Measurements from ENCODE around the gene SMYD5.
"Not testable (repeated sequence)": the region's sequence is repeated elsewhere in the genome, so short reads cannot be mapped to it uniquely, and the experiment has no call there.

The SMYD5 gene

DNA sequence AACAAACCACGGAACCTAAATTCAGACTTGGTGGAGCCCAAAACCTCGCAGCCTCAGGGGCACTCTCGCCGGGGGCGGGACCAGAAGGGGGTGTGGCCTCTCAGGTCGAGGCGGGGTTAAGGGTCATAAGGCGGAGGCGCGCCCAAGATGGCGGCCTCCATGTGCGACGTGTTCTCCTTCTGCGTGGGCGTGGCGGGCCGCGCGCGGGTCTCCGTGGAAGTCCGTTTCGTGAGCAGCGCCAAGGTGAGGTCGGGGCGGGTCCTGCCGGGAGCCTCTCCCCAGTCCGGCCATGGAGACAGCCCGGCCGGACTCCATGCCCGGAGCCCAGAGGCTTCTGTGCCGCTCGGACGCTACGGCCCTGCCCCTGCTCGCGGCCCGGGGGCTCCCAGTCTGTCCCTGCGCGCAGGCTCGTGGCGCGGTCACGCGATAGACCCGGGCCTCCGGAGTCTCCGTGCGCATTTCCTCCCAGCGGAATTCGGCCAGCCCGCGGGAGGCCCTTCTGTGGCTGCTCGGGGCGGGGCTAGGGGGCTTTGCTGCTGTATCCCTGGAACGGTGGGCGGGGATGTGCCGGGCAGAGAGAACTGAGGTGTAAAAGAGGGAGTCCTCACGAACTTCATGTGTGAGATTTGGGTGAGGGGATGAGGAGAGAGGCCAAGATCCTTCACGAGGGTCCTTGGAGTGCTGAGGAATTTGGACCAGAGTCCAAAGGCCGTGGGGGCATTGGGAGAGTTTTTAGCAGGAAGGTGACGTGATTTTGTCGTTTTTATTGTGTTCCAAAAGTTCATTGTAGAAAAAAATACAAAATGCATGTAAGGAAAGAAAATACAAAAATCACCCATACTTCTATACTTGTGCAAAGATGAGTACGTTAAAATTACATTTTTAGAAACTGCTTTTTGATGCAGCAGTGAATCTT, at the start of gene SMYD5:
SMYD5 (plus strand) TSS at position 126 of the 916 bp plus-strand sequence; CDS start at position 148, 22 bp downstream.
- POLR2A ChIA-PET, result no interaction called here
- CTCF ChIA-PET, result interaction anchor here (1.7 to 7.6 kb wide), 5 partner anchors 17 to 322 kb away, joined by 8 to 89 read pairs (median 70); partner anchors contain the start of genes CCT7 and PRADC1
- peak; percentile 95 for DNase-seq (ENCODE audit: extremely low spot score)
- TF ChIP-seq CTCF (IDR thresholded peaks at IDR 0.05; ENCODE audit: control extremely low read depth, extremely low read depth, low read depth, missing control alignments), result no peak

DNA sequence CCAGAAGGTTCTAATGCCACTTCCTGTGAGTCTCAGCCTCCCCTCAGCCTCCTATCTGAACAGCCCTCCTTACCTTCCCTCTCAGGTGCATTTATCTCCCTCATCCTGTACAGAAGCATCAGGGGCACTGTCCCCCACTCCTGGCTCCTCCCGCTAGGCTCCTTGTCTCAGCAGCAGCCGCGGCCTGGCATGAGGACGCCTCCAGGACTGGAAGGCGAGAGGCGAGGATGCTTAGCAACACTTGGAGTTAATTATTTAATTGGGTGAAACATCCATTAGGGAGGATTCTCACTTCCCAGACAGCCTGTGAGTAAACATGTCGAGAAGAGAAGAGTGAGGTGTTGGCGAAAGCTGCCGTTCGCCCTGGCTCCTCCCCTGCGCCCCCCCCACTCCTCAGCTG, 48.1 kb upstream of the SMYD5 start:
- POLR2A ChIA-PET; DNase-seq (ENCODE audit: extremely low spot score); CTCF ChIA-PET: not testable (repeated sequence)

DNA sequence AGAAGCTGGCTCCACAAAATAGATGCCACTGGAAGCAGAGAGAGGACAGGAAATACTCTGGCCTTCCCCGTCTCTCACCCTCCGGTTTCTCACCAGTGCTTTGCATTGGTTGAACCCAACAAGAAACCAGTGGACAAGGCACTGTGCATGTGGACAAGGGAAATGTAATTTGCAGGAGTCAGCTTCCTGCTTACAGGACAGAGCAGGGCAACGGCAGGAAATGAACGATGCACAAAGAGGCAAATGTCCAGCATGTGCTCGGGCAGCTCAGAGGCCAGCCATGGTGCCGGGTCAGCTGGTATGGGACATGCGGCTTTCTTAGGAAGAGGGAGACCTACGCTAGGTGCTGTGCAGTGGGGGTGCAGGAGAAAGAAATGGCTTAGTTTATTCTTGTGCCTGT, 47.2 kb upstream of the SMYD5 start:
- CTCF ChIA-PET, result interaction anchor here (1.0 kb wide), 1 partner anchor 10 kb away, joined by 4 read pairs; no protein-coding TSS in a partner anchor
- DNase-seq (ENCODE audit: extremely low spot score); POLR2A ChIA-PET: not testable (repeated sequence)

DNA sequence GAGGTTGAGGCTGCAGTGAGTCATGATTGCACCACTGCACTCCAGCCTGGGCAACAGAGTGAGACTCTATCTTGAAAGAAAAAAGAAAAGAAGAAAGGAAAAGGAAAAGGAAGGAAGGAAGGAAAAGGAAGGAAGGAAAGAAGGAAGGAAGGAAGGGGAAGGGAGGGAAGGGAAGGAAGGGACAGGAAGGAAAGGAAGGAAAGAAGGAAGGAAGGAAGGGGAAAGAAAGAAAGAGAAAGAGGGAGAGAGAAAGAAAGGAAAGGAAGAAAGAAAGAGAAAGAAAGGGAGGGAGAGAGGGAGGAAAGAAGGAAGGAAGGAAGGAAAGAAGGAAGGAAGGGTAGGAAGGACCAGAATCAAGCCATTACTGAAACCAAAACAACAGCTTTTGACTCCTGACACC, 45.7 kb upstream of the SMYD5 start:
- DNase-seq (ENCODE audit: extremely low spot score); POLR2A ChIA-PET: not testable (repeated sequence)
- CTCF ChIA-PET, result interaction anchor here (1.6 to 1.8 kb wide), 2 partner anchors 9 to 84 kb away, joined by 4 to 5 read pairs; no protein-coding TSS in a partner anchor

- CTCF ChIA-PET; POLR2A ChIA-PET; DNase-seq (ENCODE audit: extremely low spot score): not testable (repeated sequence)
These were observed 43.7 kb upstream of the SMYD5 start for GRCh38 chr2:73170341-73170740.

DNA sequence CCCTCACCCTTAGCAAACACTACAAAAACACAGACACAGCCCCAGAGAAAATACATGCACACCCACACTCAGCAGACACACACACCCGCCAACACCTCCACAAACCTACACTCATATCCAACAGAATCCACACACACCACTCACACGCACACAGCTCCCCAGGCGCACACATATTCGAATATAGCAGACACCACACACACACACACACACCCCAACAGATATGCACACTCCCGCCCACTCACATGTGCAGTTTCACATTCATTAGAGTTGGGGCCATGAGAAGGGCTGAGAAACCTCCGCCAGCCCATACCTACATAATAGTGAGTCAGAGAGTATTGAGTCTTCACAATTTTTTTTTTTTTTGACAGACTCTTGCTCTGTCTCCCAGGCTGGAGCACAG, 41.1 kb upstream of the SMYD5 start:
- POLR2A ChIA-PET, result interaction anchor here (0.6 to 0.7 kb wide), 2 partner anchors 39 to 60 kb away, joined by 3 read pairs; partner anchors contain the start of gene PRADC1
- TF ChIP-seq CTCF (IDR thresholded peaks at IDR 0.05; ENCODE audit: control extremely low read depth, extremely low read depth, low read depth, missing control alignments), result no peak
- CTCF ChIA-PET, result interaction anchor here (1.9 to 5.5 kb wide), 2 partner anchors 178 to 280 kb away, joined by 7 to 136 read pairs; no protein-coding TSS in a partner anchor
- peak; percentile 62 for DNase-seq (ENCODE audit: extremely low spot score)

GRCh38 chr2:73173781-73174180, 40.3 kb upstream of the SMYD5 start:
- POLR2A ChIA-PET, result interaction anchor here (0.7 kb wide), 1 partner anchor 38 kb away, joined by 3 read pairs; no protein-coding TSS in a partner anchor
- no peak for TF ChIP-seq CTCF (IDR thresholded peaks at IDR 0.05; ENCODE audit: control extremely low read depth, extremely low read depth, low read depth, missing control alignments)
- DNase-seq (ENCODE audit: extremely low spot score), result no peak
- CTCF ChIA-PET, result interaction anchor here (1.0 to 5.5 kb wide), 4 partner anchors 89 to 287 kb away, joined by 4 to 136 read pairs (median 6); partner anchors contain the start of gene SPR

GRCh38 chr2:73174244-73174643, 39.8 kb upstream of the SMYD5 start:
- CTCF ChIA-PET, result interaction anchor here (0.9 to 5.5 kb wide), 7 partner anchors 38 to 287 kb away, joined by 4 to 136 read pairs (median 7); partner anchors contain the start of gene SPR
- DNase-seq (ENCODE audit: extremely low spot score), result no peak
- POLR2A ChIA-PET, result no interaction called here
- TF ChIP-seq CTCF (IDR thresholded peaks at IDR 0.05; ENCODE audit: control extremely low read depth, extremely low read depth, low read depth, missing control alignments), result no peak

All from GM10248 (cell line).